ENCODE results near the gene NET1.
"Not testable (repeated sequence)": the region's sequence is repeated elsewhere in the genome, so short reads cannot be mapped to it uniquely, and the experiment has no call there.

NET1 gene

DNA sequence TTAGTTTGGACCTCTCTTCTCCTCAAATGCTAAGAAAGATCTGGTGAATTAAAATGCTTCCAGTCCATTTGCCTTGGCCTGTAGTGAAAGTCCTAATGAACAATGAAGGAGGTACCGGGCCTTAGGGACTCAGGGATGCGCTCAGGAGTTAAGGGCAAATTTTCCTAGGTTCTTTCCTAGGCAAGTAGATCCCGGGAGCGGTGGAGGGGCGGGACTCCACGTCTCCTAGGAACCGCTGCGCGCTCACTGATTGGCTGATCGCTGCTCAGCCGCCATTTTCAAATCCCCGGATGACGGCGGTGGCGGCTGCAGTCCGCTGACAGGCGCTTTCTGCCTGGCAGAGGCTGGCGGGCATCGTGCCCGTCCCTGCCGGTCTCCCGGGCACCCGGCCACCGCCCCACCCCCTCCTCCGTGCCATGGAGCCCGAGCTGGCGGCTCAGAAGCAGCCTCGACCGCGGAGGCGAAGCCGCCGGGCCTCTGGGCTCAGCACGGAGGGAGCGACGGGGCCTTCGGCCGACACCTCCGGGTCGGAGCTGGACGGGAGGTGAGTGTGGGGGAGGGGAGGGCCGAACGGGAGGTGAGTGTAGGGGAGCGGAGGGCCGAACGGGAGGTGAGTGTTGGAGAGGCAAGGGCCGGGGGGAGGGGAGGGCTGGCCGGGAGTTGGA lies at the start of gene NET1:
NET1 (plus strand) TSS at position 281 of the 665 bp plus-strand sequence; CDS start at position 417, 136 bp downstream.
- DNase-seq (ENCODE audit: low read depth), result peak; percentile 73

DNA sequence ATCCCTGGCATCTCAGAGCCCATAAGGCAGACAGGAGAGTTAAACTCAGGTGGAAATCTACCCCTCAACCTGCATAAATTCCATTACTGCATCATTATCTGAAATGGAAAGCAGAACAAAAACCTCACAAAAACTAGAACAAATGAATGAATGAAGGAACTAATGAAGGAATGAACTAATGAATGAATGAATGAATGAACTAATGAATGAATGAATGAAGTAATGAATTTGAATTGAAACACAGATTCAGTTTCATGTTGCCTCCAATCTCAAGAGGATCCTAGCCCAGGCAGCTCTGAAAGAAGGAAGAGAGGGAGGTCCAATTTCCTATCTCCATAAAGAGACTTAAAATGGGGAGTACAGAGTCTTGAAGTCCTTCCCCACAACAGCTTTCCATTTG lies 49.5 kb upstream of the NET1 start:
- no peak for DNase-seq (ENCODE audit: low read depth)

GRCh38 chr10:5364374-5364773 lies 48.0 kb upstream of the NET1 start:
- DNase-seq (ENCODE audit: low read depth), result no peak

DNA sequence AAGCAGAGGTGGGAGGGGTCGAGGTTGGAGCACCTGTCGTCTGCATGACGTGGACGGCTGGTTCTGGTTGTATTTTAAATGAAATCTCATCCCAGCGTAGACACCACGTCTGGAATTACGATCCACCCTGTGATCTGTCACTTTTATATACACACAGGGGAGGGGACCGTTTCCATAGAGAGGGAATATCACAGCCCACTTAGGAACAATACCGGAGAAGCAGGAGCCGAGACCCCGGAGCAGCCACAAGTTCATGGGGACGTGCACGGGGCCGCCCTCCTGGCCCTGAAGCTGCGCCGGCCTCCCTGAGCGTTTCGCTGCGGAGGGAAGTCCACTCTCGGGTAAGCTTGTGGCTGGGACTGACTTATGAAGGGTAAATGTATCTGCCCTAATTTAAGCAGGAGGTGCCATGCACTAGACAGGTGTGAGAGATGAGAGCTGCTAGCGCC lies 47.4 kb upstream of the NET1 start, which contains the start of gene UCN3:
UCN3 (plus strand) TSS at position 77 of the 449 bp plus-strand sequence. CDS start 8,755 bp downstream, outside the sequence.
- no peak for DNase-seq (ENCODE audit: low read depth)

- no peak for DNase-seq (ENCODE audit: low read depth)
Observed at GRCh38 chr10:5365928-5366327, 46.4 kb upstream of the NET1 start.

- DNase-seq (ENCODE audit: low read depth), result no peak
Observed at GRCh38 chr10:5369362-5370158, 42.8 kb upstream of the NET1 start.

DNA sequence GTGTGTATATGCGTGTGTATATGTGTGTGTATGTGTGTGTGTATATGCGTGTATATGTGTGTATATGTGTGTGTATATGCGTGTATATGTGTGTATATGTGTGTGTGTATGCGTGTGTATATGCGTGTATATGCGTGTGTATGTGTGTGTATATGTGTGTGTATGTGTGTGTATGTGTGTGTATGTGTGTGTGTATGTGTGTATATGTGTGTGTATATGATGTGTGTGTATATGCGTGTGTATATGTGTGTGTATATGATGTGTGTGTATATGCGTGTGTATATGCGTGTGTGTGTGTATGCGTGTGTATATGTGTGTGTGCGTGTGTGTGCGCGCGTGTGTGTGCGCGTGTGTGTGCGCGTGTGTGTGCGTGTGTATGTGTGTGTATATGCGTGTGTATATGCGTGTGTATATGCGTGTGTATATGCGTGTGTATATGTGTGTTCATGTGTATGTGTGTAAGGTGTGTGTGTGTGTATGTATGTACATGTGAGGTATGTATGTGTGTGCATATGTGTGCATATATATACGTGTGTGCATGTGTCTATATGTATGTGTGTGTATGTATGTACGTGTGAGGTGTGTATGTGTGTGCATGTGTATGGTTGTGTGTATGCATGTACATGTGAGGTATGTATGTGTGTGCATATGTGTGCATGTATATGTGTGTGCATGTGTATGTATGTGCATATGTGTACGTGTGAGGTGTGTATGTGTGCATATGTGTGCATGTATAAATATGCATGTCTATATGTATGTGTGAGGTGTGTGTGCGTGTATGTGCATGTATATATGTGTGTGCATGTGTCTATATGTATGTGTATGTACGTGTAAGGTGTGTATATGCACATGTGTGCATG lies 41.6 kb upstream of the NET1 start:
- DNase-seq (ENCODE audit: low read depth), result no peak

- DNase-seq (ENCODE audit: low read depth), result no peak
Observed at GRCh38 chr10:5373307-5373706, 39.0 kb upstream of the NET1 start.

- DNase-seq (ENCODE audit: low read depth), result no peak
Observed at GRCh38 chr10:5373891-5374611, 38.3 kb upstream of the NET1 start.

DNA sequence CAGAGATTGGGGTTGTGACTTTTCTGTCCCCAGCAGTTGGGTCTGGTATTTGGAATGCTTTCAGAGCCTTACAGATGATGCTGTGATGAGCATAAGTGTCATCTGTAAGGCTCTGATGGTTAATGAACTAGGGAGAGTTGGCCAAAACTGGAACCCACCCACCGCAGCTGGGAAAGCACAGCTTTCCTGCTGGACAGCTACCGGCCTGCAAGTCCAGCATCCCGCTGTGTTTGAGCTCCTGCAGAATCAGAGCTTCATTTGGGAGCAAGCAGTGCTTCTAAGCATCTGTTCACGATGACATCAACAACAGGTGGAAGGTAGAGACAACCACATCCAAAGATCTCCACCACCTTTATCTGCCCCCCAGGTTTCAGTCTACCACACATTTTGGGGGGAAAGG lies 35.9 kb upstream of the NET1 start:
- no peak for DNase-seq (ENCODE audit: low read depth)

DNA sequence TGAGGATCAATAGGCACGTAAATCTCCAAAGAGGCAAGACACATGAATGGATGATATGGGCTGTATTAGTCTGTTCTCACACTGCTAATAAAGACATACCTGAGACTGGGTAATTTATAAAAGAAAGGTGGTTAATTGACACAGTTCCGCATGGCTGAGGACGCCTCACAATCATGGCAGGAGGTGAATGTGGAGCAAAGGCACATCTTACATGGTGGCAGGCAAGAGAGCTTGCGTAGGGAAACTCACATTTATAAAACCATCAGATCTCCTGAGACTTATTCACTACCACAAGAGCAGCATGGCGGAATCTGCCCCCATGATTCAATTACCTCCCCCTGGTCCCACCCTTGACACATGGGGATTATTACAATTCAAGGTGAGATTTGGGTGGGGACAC lies 33.2 kb upstream of the NET1 start:
- not testable (repeated sequence) for DNase-seq (ENCODE audit: low read depth)

GRCh38 chr10:5380395-5380794 lies 32.0 kb upstream of the NET1 start:
- DNase-seq (ENCODE audit: low read depth), result not testable (repeated sequence)

DNA sequence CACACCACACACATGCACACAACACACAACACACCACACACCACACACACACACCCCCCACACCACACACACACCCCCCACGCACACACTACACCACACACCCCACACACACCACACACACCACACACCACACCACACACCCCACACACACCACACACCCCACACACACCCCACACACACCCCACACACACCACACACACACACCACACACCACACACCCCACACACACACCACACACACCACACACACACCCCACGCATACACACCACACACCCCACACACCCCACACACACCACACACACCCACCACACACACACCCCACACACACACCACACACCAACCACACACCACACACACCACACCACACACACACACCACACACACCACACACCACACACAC lies 31.2 kb upstream of the NET1 start:
- DNase-seq (ENCODE audit: low read depth), result no peak

GRCh38 chr10:5385224-5385623 lies 27.1 kb upstream of the NET1 start:
- DNase-seq (ENCODE audit: low read depth), result no peak

- no peak for DNase-seq (ENCODE audit: low read depth)
Observed at GRCh38 chr10:5387169-5387568, 25.2 kb upstream of the NET1 start.

GRCh38 chr10:5390607-5391205 lies 21.7 kb upstream of the NET1 start:
- DNase-seq (ENCODE audit: low read depth), result no peak

DNA sequence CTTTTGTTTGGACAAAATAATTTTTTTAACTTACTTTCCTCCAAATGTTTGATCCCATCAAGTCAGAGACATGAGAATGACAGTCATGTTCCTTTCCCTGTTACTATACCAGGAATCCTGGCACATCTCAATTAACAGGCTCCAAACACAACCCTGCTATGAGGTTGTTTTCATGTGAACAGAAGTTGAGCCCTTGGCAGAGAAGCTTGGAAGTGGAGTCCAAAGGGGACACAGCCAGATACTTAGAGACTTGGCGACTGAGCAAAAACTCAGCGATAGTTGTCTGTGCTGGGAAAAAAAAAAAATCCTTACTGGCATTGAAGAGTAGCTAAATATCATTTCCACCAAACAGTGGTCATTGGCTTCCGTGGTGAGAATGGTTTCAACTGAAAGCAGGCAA lies 20.6 kb upstream of the NET1 start:
- DNase-seq (ENCODE audit: low read depth), result no peak

DNA sequence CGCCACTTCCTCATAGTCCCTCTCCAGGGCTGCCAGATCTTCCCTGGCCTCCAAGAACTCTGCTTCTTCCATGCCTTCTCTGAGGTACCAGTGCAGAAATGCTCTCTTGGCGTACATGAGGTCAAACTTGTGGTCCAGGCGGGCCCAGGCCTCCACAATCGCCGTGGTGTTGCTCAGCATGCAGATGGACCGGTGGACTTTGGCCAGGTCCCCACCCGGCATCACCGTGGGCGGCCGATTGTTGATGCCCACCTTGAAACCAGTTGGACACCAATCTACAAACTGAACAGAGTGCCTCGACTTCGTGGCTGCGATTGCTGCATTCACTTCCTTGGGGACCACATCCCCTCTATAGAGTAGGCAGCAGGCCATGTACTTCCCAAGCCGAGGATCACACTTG lies 18.8 kb upstream of the NET1 start:
- DNase-seq (ENCODE audit: low read depth), result no peak

GRCh38 chr10:5395168-5395567 lies 17.2 kb upstream of the NET1 start:
- no peak for DNase-seq (ENCODE audit: low read depth)

GRCh38 chr10:5396556-5397300 lies 15.6 kb upstream of the NET1 start:
- no peak for DNase-seq (ENCODE audit: low read depth)

GRCh38 chr10:5399332-5399731 lies 13.0 kb upstream of the NET1 start:
- DNase-seq (ENCODE audit: low read depth), result no peak
